K562 (cell line): Measurements from ENCODE around the gene MAP3K2. TPM values are rescaled to one million over a fixed set of nuclear protein-coding genes. Genes with fewer than 3 reads are reported as not detected.

ENCODE experiments used
- ATAC-seq: fragments of 200-7000 bp; cut with Tn5 transposase; 3 replicates; pipeline ENCODE4 v1.9.1; 2020; ENCODE audit warnings: moderate library complexity
- BruUV-seq: library from RNA; stranded (reverse); fragments of 400-500 nt; replicated peaks from 2 replicates; lab custom pipeline; 2021; lab: Mats Ljungman, UMichigan
- CTCF ChIA-PET: fragments of 300-600 bp; formaldehyde crosslinking; extraction: SDS; loops from one replicate; lab custom pipeline; 2021; ENCODE audit warnings: low intra/inter-chr PET ratio; lab: Yijun Ruan, JAX
- POLR2A ChIA-PET: fragments of 300-600, 350-650 bp; sonication (Branson Sonifier 250); formaldehyde crosslinking; extraction: SDS; loops from one replicate; lab custom pipeline; 2021; ENCODE audit warnings: antibody characterized with exemption, inconsistent platforms; lab: Yijun Ruan, JAX
- DNase-seq, 4 experiments: peaks; one replicate each; pipeline versions ENCODE4 v3.0.0 to v3.0.0-alpha.2; 2011 to 2018; ENCODE audit warnings: low spot score in 3 of 4, mixed read lengths in 3 of 4; ENCODE audit errors: extremely low read depth in 1 of 4
- FAIRE-seq: peaks from 2 replicates; lab custom pipeline; 2011; peaks lifted over from hg19 to GRCh38; lab: Jason Lieb, UNC
- H2AFZ ChIP-seq: 2 replicates; pipeline ENCODE4 v1.6.0; 2011; ENCODE audit warnings: low read depth, low read length, control low read depth, inconsistent platforms
- H3K27ac ChIP-seq: fragments of 200-600 bp; 3 replicates; pipeline ENCODE4 v1.8.0; 2011; ENCODE audit warnings: low read depth, mild to moderate bottlenecking, control low read depth, inconsistent platforms, low read length, moderate library complexity, mixed read lengths; ENCODE audit errors: extremely low read depth
- H3K27me3 ChIP-seq, 2 experiments: fragments of 300-600 bp in 1 of 2; 2 replicates in 1 of 2; 3 replicates in 1 of 2; pipeline versions ENCODE4 v1.6.0 to v1.8.0; 2011; ENCODE audit warnings: inconsistent platforms in 2 of 2, low read length in 2 of 2, mild to moderate bottlenecking in 1 of 2, mixed read lengths in 1 of 2, moderate library complexity in 1 of 2; ENCODE audit not compliant: control insufficient read depth in 2 of 2, insufficient read depth in 2 of 2
- H3K36me3 ChIP-seq: fragments of 300-600 bp; 3 replicates; pipeline ENCODE4 v1.8.0; 2011; ENCODE audit warnings: mild to moderate bottlenecking, low read length, inconsistent platforms; ENCODE audit not compliant: control insufficient read depth, insufficient read depth
- H3K4me1 ChIP-seq, 2 experiments: fragments of 200-600 bp in 1 of 2; replicated peaks in 1 of 2; 2 replicates in 1 of 2; 3 replicates in 1 of 2; pipeline versions ENCODE4 v1.5.1 to v1.8.0; 2011; ENCODE audit warnings: inconsistent platforms in 2 of 2, low read length in 2 of 2, mild to moderate bottlenecking in 1 of 2, mixed read lengths in 1 of 2, moderate library complexity in 1 of 2; ENCODE audit not compliant: control insufficient read depth in 2 of 2, insufficient read depth in 2 of 2
- H3K4me2 ChIP-seq: 2 replicates; pipeline ENCODE4 v1.6.1; 2011; ENCODE audit warnings: low read length, control low read depth, inconsistent platforms, mixed read lengths; ENCODE audit not compliant: insufficient read depth
- H3K4me3 ChIP-seq: fragments of 200-600 bp; sonication (generic), shearing (Covaris generic); 2 replicates; pipeline ENCODE4 v1.5.1; 2016; ENCODE audit warnings: control low read depth, inconsistent platforms
- H3K79me2 ChIP-seq: fragments of 200-600 bp; 3 replicates; pipeline ENCODE4 v1.8.0; 2011; ENCODE audit warnings: low read length, inconsistent platforms; ENCODE audit not compliant: control insufficient read depth, insufficient read depth
- H3K9ac ChIP-seq, 2 experiments: 2 replicates each; pipeline versions ENCODE4 v1.6.0 to v1.6.1; 2011; ENCODE audit warnings: low read depth in 2 of 2, low read length in 2 of 2, control low read depth in 1 of 2, inconsistent platforms in 1 of 2, mild to moderate bottlenecking in 1 of 2, mixed read lengths in 1 of 2; ENCODE audit not compliant: insufficient read depth in 1 of 2
- H3K9me1 ChIP-seq: one replicate; pipeline ENCODE4 v1.6.0; 2011; ENCODE audit warnings: inconsistent platforms, mild to moderate bottlenecking, low read length, moderate library complexity; ENCODE audit not compliant: control insufficient read depth, insufficient read depth
- H3K9me3 ChIP-seq: replicated peaks from 2 replicates; pipeline ENCODE4 v1.5.1; 2011; ENCODE audit warnings: low read depth, low read length, inconsistent platforms; ENCODE audit not compliant: control insufficient read depth, insufficient read depth
- H4K20me1 ChIP-seq: replicated peaks from 2 replicates; pipeline ENCODE4 v1.6.1; 2011; ENCODE audit warnings: low read length, inconsistent platforms, mixed read lengths; ENCODE audit not compliant: control insufficient read depth, insufficient read depth
- BDP1 ChIP-seq: IDR thresholded peaks from 3 replicates; pipeline ENCODE4 v1.6.1; 2011; ENCODE audit not compliant: insufficient read length, insufficient read depth
- ELF4 ChIP-seq: fragments of 450-650 bp; formaldehyde crosslinking; IDR thresholded peaks from 2 replicates; pipeline ENCODE4 v1.4.0; 2022; ENCODE audit warnings: missing genetic modification characterization
- FOXA3 ChIP-seq, 2 experiments: fragments of 450-650 bp in 1 of 2; sonication (generic) in 1 of 2; formaldehyde crosslinking; IDR thresholded peaks in 1 of 2; conservative IDR thresholded peaks in 1 of 2; 2 replicates each; pipeline versions ENCODE4 v1.4.0 to v1.8.0; 2020 to 2022; ENCODE audit warnings: mild to moderate bottlenecking in 2 of 2, missing genetic modification reagents in 1 of 2
- GTF2E2 ChIP-seq: fragments of 200-800 bp; sonication (Bioruptor generic); IDR thresholded peaks from 2 replicates; pipeline ENCODE4 v1.6.1; 2016; ENCODE audit warnings: missing genetic modification characterization, missing compliant biosample characterization
- HDGF ChIP-seq: fragments of 450-650 bp; IDR thresholded peaks from 2 replicates; pipeline ENCODE4 v1.6.1; 2016
- HNRNPH1 ChIP-seq: fragments of 200-400 bp; formaldehyde crosslinking; optimal IDR thresholded peaks from 2 replicates; pipeline ENCODE3; 2017; ENCODE audit warnings: low read depth, mild to moderate bottlenecking, low read length, moderate library complexity
- HNRNPLL ChIP-seq: fragments of 200-400 bp; formaldehyde crosslinking; IDR thresholded peaks from 2 replicates; pipeline ENCODE4 v1.6.1; 2017; ENCODE audit warnings: low read length, low read depth, mild to moderate bottlenecking; ENCODE audit not compliant: poor library complexity, severe bottlenecking
- HNRNPUL1 ChIP-seq: fragments of 200-400 bp; formaldehyde crosslinking; IDR thresholded peaks from 2 replicates; pipeline ENCODE4 v1.6.1; 2017; ENCODE audit warnings: low read length
- SAFB2 ChIP-seq: fragments of 200-400 bp; formaldehyde crosslinking; IDR thresholded peaks from 2 replicates; pipeline ENCODE4 v1.6.1; 2018; ENCODE audit warnings: borderline replicate concordance, low read length, low read depth, moderate library complexity; ENCODE audit not compliant: severe bottlenecking
- SMARCA5 ChIP-seq: fragments of 450-650 bp; IDR thresholded peaks from 2 replicates; pipeline ENCODE4 v1.6.1; 2016
- ZNF696 ChIP-seq: fragments of 250-450 bp; sonication (Bioruptor Pico); conservative IDR thresholded peaks from 2 replicates; pipeline ENCODE4 v1.4.0; 2020; ENCODE audit warnings: mild to moderate bottlenecking, moderate library complexity
- ZNF766 ChIP-seq: fragments of 200-800 bp; sonication (Bioruptor generic); conservative IDR thresholded peaks from 2 replicates; pipeline ENCODE4 v1.6.1; 2016; ENCODE audit warnings: missing genetic modification characterization, missing compliant biosample characterization
- WGBS: fragments of 100-300 bp; shearing (Covaris generic); methylation state at CpG from one replicate; pipeline ENCODE4 v1.1.6; 2016; ENCODE audit warnings: low coverage, mixed read lengths; ENCODE audit not compliant: insufficient coverage; ENCODE audit errors: missing lambda C conversion rate; 5-methylcytosine and 5-hydroxymethylcytosine counted together
- in situ Hi-C: fragments of 300-500 bp; cut with MboI; formaldehyde crosslinking; loops from 4 replicates; pipeline ENCODE4 v1.15.0; 2018; ENCODE audit warnings: inconsistent platforms, mixed read lengths
- intact Hi-C: fragments of 100-400 bp; cut with micrococcal nuclease; formaldehyde crosslinking; loops from 2 replicates; pipeline ENCODE4 v1.14.2; 2022
- polyA plus RNA-seq, 8 experiments: library from polyadenylated mRNA; depleted of rRNA in 4 of 8; stranded (reverse) in 5 of 8; unstranded in 3 of 8; fragments of >200 nt; fragmentation: Nextera tagmentation in 2 of 8; fragmentation: Illumina TruSeq in 1 of 8; extraction: Ambion mirVana in 2 of 8; extraction: Trizol in 1 of 8; gene quantifications; 2 replicates each; pipeline versions ENCODE4 v1.2.1 to v1.2.3, GENCODE V29; 2011 to 2014; ENCODE audit warnings: inconsistent platforms in 1 of 8, missing spikeins in 1 of 8
- total RNA-seq, 7 experiments: library from RNA; depleted of rRNA in 6 of 7; stranded (reverse); fragments of >200 nt in 6 of 7; fragmentation: Illumina TruSeq in 2 of 7; extraction: Trizol in 2 of 7; gene quantifications; 2 replicates each; pipeline versions ENCODE4 v1.2.1 to v1.2.3, GENCODE V29; 2011 to 2021; ENCODE audit warnings: low replicate concordance in 1 of 7
- TF ChIP-seq, protein P1 (sequence below): sonication (generic); formaldehyde crosslinking; IDR thresholded peaks from 2 replicates; pipeline ENCODE4 v1.8.0; 2022; ENCODE audit warnings: mild to moderate bottlenecking, missing genetic modification reagents
- TF ChIP-seq, protein P2 (sequence below): sonication (generic); formaldehyde crosslinking; IDR thresholded peaks from 2 replicates; pipeline ENCODE4 v1.8.1; 2023; ENCODE audit warnings: mild to moderate bottlenecking, missing genetic modification reagents, moderate library complexity
- TF ChIP-seq, protein P3 (sequence below): fragments of 450-650 bp; IDR thresholded peaks from 2 replicates; pipeline ENCODE4 v1.6.1; 2017; ENCODE audit warnings: antibody characterized with exemption
- TF ChIP-seq, protein P4 (sequence below): fragments of 450-650 bp; IDR thresholded peaks from 2 replicates; pipeline ENCODE4 v1.6.1; 2014; ENCODE audit warnings: low read depth, mild to moderate bottlenecking, moderate library complexity, borderline replicate concordance
- TF ChIP-seq, protein P5 (sequence below): fragments of 450-650 bp; conservative IDR thresholded peaks from 2 replicates; pipeline ENCODE4 v1.6.1; 2016; ENCODE audit warnings: missing genetic modification characterization, low read depth, mild to moderate bottlenecking, missing compliant biosample characterization, moderate library complexity

The MAP3K2 gene
- total and polyA plus RNA-seq, 9 of the 15 experiments (the other 6 are each of a cell fraction or from before 2014, with no cell fraction given): 1.2 to 14.2 (median 5.7) TPM

DNA sequence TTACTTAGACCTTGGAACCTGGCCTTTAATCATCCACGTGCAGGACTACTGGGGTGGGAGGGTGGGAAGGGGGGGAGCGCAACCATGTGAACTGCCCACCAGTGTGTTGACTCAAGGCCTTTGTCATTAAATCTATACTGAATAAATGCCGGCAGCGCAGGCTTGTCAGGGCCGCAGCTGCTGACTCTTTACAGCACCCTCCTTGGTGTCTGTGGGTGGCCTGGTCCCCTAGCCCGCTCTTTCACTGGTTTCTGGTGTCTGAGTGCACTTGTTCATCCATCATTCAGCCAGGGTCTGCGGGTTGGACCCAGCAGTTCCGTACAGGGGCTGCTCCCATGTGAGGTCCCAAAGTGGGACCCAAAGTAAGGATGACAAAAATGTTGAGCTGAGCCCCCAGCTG lies 11.5 kb downstream of the MAP3K2 start:
- Histone ChIP-seq H3K27me3 (no peaks in the 10 kb centered on the region), H3K36me3 (no peaks in the 10 kb centered on the region), H3K4me2 (no peak overlapping the region), H3K9ac (no peak overlapping the region), H3K9me1 (no peaks in the 10 kb centered on the region), H3K4me1 (no peaks in the 10 kb centered on the region), H3K9me3 (peaks cover 6% of the 10 kb centered on the region), H3K79me2 (peaks cover 67% of the 10 kb centered on the region), H3K4me3 (no peak overlapping the region), H2AFZ (no peak overlapping the region), H4K20me1 (no peaks in the 10 kb centered on the region), H3K27ac (no peak overlapping the region)
- CTCF ChIA-PET: no interaction called here
- FAIRE-seq (no peak), DNase-seq (no peak), ATAC-seq (no peak)
- in situ Hi-C loops (no loop called here), intact Hi-C loops (no loop called here)
- POLR2A ChIA-PET: interaction anchor here (0.9 kb wide), 1 partner anchor 10 kb away, joined by 3 read pairs; no protein-coding TSS in a partner anchor
- WGBS: 89% methylated on average over 6 of the region's 8 CpGs
- no TSS peak for BruUV-seq
- TF ChIP-seq, protein P1, sequence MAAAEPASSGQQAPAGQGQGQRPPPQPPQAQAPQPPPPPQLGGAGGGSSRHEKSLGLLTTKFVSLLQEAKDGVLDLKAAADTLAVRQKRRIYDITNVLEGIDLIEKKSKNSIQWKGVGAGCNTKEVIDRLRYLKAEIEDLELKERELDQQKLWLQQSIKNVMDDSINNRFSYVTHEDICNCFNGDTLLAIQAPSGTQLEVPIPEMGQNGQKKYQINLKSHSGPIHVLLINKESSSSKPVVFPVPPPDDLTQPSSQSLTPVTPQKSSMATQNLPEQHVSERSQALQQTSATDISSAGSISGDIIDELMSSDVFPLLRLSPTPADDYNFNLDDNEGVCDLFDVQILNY (CRISPR knock-in tag): no peak
- TF ChIP-seq HDGF (no peak), SAFB2 (no peak), BDP1 (no peak), ELF4 (CRISPR knock-in tag) (no peak), GTF2E2 (no peak), SMARCA5 (no peak), ZNF766 (CRISPR knock-in tag) (no peak), ZNF696 (CRISPR knock-in tag) (no peak), HNRNPLL (no peak), FOXA3 (CRISPR knock-in tag; conservative IDR thresholded peaks at IDR 0.05 in 1 of 2, IDR thresholded peaks at IDR 0.05 in 1 of 2) (peak in 1 of 2 experiments; percentile 22; a peak in 1 of 4 replicates), HNRNPUL1 (no peak), HNRNPH1 (no peak)
- TF ChIP-seq, protein P2, sequence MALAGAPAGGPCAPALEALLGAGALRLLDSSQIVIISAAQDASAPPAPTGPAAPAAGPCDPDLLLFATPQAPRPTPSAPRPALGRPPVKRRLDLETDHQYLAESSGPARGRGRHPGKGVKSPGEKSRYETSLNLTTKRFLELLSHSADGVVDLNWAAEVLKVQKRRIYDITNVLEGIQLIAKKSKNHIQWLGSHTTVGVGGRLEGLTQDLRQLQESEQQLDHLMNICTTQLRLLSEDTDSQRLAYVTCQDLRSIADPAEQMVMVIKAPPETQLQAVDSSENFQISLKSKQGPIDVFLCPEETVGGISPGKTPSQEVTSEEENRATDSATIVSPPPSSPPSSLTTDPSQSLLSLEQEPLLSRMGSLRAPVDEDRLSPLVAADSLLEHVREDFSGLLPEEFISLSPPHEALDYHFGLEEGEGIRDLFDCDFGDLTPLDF (CRISPR knock-in tag): no peak
- TF ChIP-seq, protein P3, sequence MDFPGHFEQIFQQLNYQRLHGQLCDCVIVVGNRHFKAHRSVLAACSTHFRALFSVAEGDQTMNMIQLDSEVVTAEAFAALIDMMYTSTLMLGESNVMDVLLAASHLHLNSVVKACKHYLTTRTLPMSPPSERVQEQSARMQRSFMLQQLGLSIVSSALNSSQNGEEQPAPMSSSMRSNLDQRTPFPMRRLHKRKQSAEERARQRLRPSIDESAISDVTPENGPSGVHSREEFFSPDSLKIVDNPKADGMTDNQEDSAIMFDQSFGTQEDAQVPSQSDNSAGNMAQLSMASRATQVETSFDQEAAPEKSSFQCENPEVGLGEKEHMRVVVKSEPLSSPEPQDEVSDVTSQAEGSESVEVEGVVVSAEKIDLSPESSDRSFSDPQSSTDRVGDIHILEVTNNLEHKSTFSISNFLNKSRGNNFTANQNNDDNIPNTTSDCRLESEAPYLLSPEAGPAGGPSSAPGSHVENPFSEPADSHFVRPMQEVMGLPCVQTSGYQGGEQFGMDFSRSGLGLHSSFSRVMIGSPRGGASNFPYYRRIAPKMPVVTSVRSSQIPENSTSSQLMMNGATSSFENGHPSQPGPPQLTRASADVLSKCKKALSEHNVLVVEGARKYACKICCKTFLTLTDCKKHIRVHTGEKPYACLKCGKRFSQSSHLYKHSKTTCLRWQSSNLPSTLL: no peak
- TF ChIP-seq, protein P4, sequence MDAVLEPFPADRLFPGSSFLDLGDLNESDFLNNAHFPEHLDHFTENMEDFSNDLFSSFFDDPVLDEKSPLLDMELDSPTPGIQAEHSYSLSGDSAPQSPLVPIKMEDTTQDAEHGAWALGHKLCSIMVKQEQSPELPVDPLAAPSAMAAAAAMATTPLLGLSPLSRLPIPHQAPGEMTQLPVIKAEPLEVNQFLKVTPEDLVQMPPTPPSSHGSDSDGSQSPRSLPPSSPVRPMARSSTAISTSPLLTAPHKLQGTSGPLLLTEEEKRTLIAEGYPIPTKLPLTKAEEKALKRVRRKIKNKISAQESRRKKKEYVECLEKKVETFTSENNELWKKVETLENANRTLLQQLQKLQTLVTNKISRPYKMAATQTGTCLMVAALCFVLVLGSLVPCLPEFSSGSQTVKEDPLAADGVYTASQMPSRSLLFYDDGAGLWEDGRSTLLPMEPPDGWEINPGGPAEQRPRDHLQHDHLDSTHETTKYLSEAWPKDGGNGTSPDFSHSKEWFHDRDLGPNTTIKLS: no peak
- TF ChIP-seq, protein P5, sequence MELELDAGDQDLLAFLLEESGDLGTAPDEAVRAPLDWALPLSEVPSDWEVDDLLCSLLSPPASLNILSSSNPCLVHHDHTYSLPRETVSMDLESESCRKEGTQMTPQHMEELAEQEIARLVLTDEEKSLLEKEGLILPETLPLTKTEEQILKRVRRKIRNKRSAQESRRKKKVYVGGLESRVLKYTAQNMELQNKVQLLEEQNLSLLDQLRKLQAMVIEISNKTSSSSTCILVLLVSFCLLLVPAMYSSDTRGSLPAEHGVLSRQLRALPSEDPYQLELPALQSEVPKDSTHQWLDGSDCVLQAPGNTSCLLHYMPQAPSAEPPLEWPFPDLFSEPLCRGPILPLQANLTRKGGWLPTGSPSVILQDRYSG: no peak
